Measurements from ENCODE around the gene AGBL5.
"Not testable (repeated sequence)": the region's sequence is repeated elsewhere in the genome, so short reads cannot be mapped to it uniquely, and the experiment has no call there.

Gene AGBL5

GRCh38 chr2:27091746-27092695 is 40.6 kb downstream of the AGBL5 start:
- DNase-seq = no peak

DNA sequence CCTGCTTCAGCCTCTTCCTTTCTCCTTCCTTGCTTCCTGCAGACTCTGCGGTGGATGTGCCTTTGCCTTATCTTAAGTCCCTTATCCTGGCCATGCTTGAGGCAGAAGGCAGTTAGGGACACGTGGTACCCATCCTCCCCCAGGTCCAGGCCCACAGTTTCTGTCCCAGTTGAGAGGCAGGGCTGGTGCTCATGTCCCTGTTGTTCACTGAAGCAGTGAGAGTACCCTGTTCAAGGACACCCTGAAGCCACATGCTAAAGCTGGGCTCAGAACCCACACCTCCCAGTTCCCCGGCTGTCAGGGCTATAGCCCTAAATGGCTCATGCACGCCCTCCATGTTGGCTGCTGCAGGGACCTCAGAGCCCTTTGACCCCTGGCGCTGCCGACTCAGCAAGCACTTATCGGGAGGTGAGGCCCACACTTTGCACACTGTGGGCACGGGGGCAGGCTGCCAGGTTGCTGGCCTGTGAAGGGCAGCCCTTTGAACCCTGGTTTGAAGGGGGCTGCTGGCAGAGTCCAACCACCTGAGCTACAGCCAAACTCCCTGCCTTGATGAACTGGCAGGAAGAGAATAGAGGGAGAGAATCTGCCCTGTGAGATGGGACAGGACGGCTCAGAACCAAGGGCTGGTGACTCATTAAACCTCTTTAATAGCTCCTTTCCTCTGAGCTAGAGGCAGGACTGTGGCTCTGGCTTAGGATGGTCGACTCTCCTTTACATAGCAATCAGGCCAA is 41.4 kb downstream of the AGBL5 start:
- no peak for DNase-seq

DNA sequence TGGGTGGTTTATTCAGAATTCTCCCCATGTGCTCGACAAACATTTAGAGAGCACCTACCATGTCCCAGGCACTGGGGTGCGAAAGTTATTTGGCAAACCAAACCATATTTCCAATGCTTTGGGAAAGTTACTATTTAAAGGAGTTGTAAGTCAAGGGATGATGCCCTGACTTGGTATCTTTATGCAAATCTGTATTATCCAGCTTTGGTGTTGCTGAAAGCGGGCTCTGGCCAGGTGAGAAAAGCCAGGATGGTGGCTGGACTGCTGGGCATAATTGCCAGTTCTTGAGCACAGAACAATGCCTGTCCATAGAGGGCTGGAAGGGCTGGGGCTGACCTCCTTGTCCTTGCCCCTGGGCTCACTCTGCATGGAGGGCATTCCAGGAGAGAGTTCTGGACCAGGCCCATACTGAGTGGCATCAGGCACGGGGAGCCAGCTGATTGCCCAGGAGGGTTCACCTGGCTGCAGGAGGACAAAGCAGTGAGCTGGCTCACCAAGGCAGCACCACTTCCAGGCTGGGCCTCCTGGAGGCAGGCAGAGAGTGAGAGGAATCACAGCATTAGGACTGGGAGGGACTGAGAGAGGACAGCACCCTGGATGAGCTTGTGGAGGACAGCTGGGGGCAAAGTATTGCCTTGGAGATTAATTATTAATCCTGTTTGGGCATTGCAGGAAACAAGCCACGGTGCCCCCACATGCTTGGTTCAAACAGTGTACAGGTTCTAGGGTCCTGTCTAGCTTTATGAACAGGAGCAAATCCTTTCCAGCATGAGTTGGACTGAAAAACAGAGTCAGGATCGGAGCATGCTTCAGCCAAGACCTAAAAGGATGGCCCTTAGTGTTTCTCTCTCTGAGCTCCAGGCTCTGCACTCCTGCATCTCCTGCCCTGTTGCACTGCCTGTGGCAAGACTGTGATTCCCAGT is 42.2 kb downstream of the AGBL5 start:
- no peak for DNase-seq

DNA sequence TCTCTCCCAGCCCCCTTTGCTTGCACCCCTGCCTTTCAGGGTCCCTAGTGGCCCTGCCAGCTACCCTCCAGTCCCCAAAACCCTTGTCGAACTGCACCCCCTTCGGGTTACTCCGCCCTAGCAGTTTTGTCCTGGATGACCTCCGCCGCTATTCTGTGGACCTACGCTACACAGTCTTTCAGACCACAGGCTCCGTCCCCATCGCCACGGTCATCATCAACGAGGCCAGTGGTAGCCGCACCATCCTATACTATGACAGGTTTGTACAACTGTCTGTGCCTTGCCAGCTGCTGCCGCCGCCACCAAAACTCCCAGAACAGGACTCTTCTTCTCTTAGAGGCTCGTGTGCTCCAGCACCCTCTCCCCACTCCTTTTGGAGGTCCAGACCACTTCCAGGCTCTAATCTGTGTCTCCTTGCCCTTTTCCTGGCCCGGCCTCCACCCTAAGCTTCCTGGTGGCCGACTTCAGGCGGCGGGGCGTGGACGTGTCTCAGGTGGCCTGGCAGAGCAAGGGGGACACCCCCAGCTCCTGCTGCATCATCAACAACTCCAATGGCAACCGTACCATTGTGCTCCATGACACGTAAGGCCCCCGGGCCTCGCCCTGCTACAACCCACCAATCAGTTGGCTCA is 43.0 kb downstream of the AGBL5 start:
- DNase-seq = no peak

DNA sequence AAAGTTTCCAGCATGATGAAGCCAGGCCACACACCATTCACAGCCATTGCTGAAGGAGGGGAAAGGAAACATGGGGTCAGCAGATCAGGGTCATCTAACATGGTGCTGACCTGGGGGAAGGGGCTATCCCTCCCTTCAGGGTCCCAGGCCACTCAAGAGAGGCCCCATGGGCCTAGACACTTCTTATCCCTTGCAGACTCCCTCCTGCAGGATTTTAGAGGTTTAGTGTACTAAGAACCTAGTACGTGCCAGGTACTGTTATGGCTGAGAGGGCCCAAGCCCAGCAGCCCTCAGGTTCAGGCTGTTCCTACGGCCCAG is 43.9 kb downstream of the AGBL5 start:
- DNase-seq = no peak

DNA sequence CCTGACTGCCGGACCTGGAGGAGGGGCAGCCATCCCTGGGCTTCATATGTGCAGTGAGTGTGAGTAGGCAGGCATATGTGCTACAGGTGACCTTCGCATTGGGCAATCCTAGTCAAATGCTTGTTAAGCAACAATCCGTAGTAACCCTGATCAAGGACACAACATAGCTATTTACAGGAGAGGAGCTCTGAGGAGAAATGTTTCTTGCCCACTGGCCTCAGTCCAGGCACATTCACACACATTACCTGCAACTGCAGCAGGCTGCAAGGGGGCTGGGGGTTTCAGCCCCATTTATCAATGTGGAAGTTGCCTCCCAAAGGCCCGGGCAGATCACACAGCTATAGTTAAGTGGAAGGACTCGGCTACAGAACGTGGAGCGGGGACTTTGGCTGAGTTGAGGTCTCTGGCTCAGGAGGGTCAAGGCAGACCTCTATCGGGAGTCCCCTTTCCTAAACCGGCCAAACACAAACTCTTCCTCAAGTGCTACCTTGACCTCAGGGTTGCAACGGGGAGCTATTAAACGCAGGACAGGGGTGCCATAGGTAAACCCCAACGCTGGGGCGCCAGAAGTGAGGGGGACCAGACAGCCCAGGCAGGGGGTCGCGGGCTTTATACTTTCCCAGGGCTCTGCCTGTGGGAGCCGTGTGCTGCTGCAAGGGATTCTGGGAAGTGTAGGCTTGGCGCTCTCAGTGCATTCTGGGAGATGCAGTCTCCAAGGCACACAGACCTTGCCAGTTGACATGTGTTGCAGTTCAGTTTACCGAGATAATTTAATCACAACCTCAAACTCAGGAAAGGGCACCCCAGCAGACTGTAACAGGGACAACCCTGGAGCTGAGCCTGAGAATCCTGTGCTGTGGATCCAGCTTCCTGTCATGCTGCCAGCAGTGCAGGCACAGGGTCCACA is 44.5 kb downstream of the AGBL5 start:
- peak in 45 of 51 donors; percentile 9 to 77 (median 50) for DNase-seq

DNA sequence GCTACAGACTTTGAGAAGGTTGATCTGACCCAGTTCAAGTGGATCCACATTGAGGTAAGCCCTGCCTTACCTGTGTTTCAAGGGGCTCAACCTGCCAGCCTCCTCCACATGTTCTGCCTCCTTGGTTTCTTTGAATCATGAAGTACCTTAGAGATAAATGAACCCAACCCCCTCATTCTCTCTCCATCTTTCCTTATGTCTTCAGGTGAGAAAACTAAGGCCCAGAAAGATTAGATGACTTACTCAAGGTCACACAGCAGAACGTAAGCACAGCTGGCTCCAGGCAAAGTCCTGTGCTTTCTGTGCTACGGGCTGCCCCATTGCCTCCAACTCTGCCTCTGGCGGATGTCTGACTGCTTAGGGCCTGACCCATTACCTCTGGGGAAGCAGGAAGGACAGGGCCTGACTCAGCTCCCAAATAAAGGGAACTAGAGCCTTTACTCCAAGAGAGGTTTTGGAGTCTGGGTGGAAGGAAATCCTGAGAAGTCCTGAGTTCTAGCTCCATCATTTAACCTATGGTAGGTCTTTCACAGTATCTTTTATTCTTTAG is 45.4 kb downstream of the AGBL5 start:
- DNase-seq = no peak

- no peak for DNase-seq
Observed at GRCh38 chr2:27097341-27097740, 45.9 kb downstream of the AGBL5 start.

GRCh38 chr2:27099334-27099955 is 48.0 kb downstream of the AGBL5 start:
- no peak for DNase-seq

- DNase-seq = no peak
Observed at GRCh38 chr2:27100036-27100435, 48.6 kb downstream of the AGBL5 start.

GRCh38 chr2:27102329-27102728 is 50.9 kb downstream of the AGBL5 start:
- no peak for DNase-seq

- DNase-seq = no peak
Observed at GRCh38 chr2:27105981-27106380, 54.5 kb downstream of the AGBL5 start.

- no peak for DNase-seq
Observed at GRCh38 chr2:27108221-27108620, 56.8 kb downstream of the AGBL5 start.

GRCh38 chr2:27109083-27109482 is 57.6 kb downstream of the AGBL5 start:
- no peak for DNase-seq

DNA sequence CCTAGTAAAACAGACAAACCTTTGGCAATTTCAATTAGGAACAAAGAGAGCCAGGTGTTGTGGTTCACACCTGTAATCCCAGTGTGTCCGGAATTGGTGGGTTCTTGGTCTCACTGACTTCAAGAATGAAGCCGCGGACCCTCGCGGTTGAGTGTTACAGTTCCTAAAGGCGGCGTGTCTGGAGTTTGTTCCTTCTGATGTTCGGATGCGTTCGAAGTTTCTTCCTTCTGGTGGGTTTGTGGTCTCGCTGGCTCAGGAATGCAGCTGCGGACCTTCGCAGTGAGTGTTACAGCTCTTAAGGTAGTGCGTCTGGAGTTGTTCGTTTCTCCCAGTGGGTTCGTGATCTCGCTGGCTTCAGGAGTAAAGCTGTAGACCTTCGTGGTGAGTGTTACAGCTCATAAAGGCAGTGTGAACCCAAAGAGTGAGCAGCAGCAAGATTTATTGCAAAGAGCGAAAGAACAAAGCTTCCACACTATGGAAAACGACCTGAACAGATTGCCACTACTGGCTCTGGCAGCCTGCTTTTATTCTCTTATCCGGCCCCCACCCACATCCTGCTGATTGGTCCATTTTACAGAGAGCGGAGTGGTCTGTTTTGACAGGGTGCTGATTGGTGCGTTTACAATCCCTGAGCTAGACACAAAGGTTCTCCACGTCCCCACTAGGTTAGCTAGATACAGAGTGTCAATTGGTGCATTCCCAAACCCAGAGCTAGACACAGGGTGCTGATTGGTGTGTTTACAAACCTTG is 59.3 kb downstream of the AGBL5 start:
- DNase-seq = not testable (repeated sequence)

- not testable (repeated sequence) for DNase-seq
Observed at GRCh38 chr2:27111392-27112078, 60.1 kb downstream of the AGBL5 start.

- no peak for DNase-seq
Observed at GRCh38 chr2:27115519-27115918, 64.1 kb downstream of the AGBL5 start.

GRCh38 chr2:27117995-27118524 is 66.6 kb downstream of the AGBL5 start:
- peak in 1 of 51 donors; percentile 6 for DNase-seq

Data from hypothalamus (tissue), 51 donors.